ENCODE measurements around the gene UBE2J2. TPM values are rescaled to one million over a fixed set of nuclear protein-coding genes. Genes with fewer than 3 reads are reported as not detected.
"Not testable (repeated sequence)": the region's sequence is repeated elsewhere in the genome, so short reads cannot be mapped to it uniquely, and the experiment has no call there.

UBE2J2 gene
- total and polyA plus RNA-seq, 9 donors = 29.6 to 48.3 (median 41.3) TPM

DNA sequence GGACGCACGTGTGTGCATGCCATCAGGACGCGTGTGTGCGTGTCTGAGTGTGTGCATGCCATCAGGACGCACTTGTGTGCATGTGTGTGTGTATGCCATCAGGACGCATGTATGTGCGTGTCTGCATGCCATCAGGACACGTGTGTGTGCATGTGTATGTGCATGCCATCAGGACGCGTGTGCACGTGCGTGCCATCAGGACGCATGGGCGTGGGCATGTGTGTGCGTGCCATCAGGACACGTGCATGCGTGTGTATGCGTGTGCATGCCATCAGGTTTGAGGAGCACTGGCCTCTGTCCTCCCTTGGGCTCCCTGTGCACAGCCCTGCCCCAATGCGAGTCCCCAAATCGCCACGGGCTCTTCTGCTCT lies 14.6 kb downstream of the UBE2J2 start:
- WGBS (ENCODE audit: insufficient coverage) = 94% methylated on average over 22 of the region's 22 CpGs
- no peak for DNase-seq
- no peak overlapping the region for H3K27ac ChIP-seq (ENCODE audit: low read length)
- no peaks in the 10 kb centered on the region for H3K9me3 ChIP-seq (replicated peaks; ENCODE audit: control insufficient read depth, low read depth, low read length)
- H3K27me3 ChIP-seq (ENCODE audit: control insufficient read depth, insufficient read depth, low read length) = no peaks in the 10 kb centered on the region
- peaks cover 79% of the 10 kb centered on the region for H3K36me3 ChIP-seq (ENCODE audit: control insufficient read depth, insufficient read depth, low read length)
- H3K4me3 ChIP-seq (ENCODE audit: low read length) = no peak overlapping the region
- H3K4me1 ChIP-seq (ENCODE audit: control insufficient read depth, insufficient read depth, low read length) = no peaks in the 10 kb centered on the region

- H3K27me3 ChIP-seq (ENCODE audit: control insufficient read depth, insufficient read depth, low read length) = no peaks in the 10 kb centered on the region
- H3K27ac ChIP-seq (ENCODE audit: low read length) = no peak overlapping the region
- no peak overlapping the region for H3K4me3 ChIP-seq (ENCODE audit: low read length)
- WGBS (ENCODE audit: insufficient coverage) = 88% methylated on average over 22 of the region's 31 CpGs
- no peak for DNase-seq
- H3K4me1 ChIP-seq (ENCODE audit: control insufficient read depth, insufficient read depth, low read length) = no peaks in the 10 kb centered on the region
- peaks cover 77% of the 10 kb centered on the region for H3K36me3 ChIP-seq (ENCODE audit: control insufficient read depth, insufficient read depth, low read length)
- H3K9me3 ChIP-seq (replicated peaks; ENCODE audit: control insufficient read depth, low read depth, low read length) = no peaks in the 10 kb centered on the region
Observed at GRCh38 chr1:1256956-1257871, 16.4 kb downstream of the UBE2J2 start.

DNA sequence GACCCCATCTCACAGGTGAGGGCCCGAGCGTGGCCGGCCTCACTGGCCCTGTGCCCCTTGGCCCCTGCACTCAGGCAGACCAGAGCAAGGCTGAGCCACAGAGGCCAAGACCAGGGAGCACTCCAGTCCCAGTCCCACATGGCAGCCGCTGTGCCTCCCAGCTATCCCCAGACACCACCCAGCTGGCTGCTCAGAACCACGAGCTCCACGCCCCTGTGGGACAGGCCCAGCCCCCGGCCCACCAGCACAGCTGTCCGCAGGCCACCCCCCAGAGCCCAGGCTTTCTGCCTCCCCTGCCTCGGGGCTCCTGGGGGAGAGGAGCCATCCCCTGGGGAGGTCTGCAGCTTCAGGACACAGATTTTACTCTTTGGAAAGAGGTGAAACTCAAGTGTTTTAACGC lies 18.0 kb downstream of the UBE2J2 start:
- 87% methylated on average over 7 of the region's 10 CpGs for WGBS (ENCODE audit: insufficient coverage)
- peaks cover 70% of the 10 kb centered on the region for H3K36me3 ChIP-seq (ENCODE audit: control insufficient read depth, insufficient read depth, low read length)

DNA sequence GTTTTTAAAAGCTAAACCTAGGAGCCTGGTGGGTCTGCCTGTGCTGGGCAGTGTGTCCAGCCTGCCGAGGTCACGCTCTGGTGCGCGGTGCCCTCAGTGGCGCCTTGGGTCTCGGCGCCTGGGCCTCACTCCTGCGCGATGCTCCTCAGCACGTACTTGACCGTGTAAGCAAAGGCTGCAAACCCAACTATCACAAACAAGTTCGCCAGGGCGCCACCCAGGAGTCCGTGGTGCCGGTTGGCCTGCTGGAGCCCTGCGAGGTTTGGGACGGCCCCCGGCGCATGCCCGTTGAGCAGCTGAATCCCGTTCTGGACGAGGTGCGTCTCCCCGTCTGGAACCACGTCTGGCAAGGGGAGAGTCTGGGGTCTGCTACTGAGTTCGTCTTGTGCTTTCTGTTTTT lies 18.6 kb downstream of the UBE2J2 start:
- Histone ChIP-seq H3K36me3 (ENCODE audit: control insufficient read depth, insufficient read depth, low read length) (peaks cover 65% of the 10 kb centered on the region), H3K4me3 (ENCODE audit: low read length) (no peak overlapping the region), H3K27ac (ENCODE audit: low read length) (no peak overlapping the region), H3K27me3 (ENCODE audit: control insufficient read depth, insufficient read depth, low read length) (no peaks in the 10 kb centered on the region), H3K9me3 (replicated peaks; ENCODE audit: control insufficient read depth, low read depth, low read length) (no peaks in the 10 kb centered on the region), H3K4me1 (ENCODE audit: control insufficient read depth, insufficient read depth, low read length) (no peaks in the 10 kb centered on the region)
- WGBS (ENCODE audit: insufficient coverage) = 94% methylated on average over 26 of the region's 26 CpGs
- no peak for DNase-seq

More for the DNA sequence above, 18.0 kb downstream of the UBE2J2 start:
- DNase-seq = no peak
- no peaks in the 10 kb centered on the region for H3K4me1 ChIP-seq (ENCODE audit: control insufficient read depth, insufficient read depth, low read length)
- H3K9me3 ChIP-seq (replicated peaks; ENCODE audit: control insufficient read depth, low read depth, low read length) = no peaks in the 10 kb centered on the region
- no peak overlapping the region for H3K27ac ChIP-seq (ENCODE audit: low read length)
- H3K4me3 ChIP-seq (ENCODE audit: low read length) = no peak overlapping the region
- H3K27me3 ChIP-seq (ENCODE audit: control insufficient read depth, insufficient read depth, low read length) = no peaks in the 10 kb centered on the region

GRCh38 chr1:1254667-1254998 lies 19.0 kb downstream of the UBE2J2 start:
- no peak overlapping the region for H3K4me3 ChIP-seq (ENCODE audit: low read length)
- no peaks in the 10 kb centered on the region for H3K4me1 ChIP-seq (ENCODE audit: control insufficient read depth, insufficient read depth, low read length)
- H3K27ac ChIP-seq (ENCODE audit: low read length) = no peak overlapping the region
- no peaks in the 10 kb centered on the region for H3K27me3 ChIP-seq (ENCODE audit: control insufficient read depth, insufficient read depth, low read length)
- no peak for DNase-seq
- H3K9me3 ChIP-seq (replicated peaks; ENCODE audit: control insufficient read depth, low read depth, low read length) = no peaks in the 10 kb centered on the region
- peaks cover 61% of the 10 kb centered on the region for H3K36me3 ChIP-seq (ENCODE audit: control insufficient read depth, insufficient read depth, low read length)
- WGBS (ENCODE audit: insufficient coverage) = 86% methylated on average over 20 of the region's 21 CpGs

DNA sequence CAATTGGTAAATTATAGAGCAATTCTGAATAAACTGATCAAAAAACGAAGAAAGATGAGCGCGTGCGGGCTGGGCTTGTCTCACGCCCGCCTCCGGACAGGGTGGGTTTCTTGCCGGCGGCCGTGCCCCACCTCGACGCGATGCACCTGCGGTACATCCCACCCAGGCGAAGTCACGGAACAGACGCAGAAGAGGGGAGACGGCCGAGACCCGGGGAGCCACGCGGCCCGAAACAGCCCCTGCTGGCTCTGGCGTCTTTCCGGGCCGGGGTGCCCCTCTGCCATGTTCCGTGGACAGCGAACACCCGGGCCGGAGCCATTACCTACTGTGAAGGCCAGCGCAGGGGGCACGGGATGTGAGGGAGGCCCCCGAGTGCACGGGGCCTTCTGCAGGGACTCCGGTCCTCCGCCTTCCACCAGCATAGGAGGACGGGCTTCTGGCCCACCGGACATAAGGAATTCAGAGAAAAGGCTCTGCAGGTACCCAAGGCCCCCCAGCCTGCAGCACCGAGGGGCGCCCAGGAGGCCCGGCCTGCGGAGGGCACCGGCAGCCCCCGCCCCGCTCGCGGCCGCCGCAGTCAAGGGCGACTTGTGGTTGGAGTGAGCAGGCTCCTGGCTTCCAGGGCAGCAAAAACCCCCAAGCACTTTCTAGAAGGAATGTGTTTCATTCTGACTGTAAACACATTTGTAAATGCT lies 19.5 kb downstream of the UBE2J2 start:
- H3K36me3 ChIP-seq (ENCODE audit: control insufficient read depth, insufficient read depth, low read length) = peaks cover 57% of the 10 kb centered on the region
- no peaks in the 10 kb centered on the region for H3K4me1 ChIP-seq (ENCODE audit: control insufficient read depth, insufficient read depth, low read length)
- 93% methylated on average over 47 of the region's 50 CpGs for WGBS (ENCODE audit: insufficient coverage)
- no peaks in the 10 kb centered on the region for H3K9me3 ChIP-seq (replicated peaks; ENCODE audit: control insufficient read depth, low read depth, low read length)
- no peak for DNase-seq
- H3K27ac ChIP-seq (ENCODE audit: low read length) = no peak overlapping the region
- H3K4me3 ChIP-seq (ENCODE audit: low read length) = no peak overlapping the region
- H3K27me3 ChIP-seq (ENCODE audit: control insufficient read depth, insufficient read depth, low read length) = no peaks in the 10 kb centered on the region

DNA sequence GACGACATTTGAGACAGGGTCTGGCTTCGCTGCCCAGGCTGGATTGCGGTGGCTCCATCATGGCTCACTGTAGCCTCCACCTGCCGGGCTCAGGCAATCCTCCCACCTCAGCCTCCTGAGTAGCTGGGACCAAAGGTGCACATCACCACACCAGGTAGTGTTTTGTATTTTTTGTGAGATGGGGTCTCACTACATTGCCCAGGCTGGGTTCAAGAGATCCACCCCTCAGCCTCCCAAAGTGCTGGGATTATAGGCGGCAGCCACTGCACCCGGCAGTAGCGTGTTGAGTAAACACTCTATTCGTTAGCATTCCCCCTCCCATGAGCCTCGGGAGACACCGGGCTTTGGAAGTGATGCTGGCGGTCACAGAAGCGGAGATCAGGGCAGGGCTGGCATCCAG lies 20.3 kb downstream of the UBE2J2 start:
- no peak for DNase-seq
- whole genome bisulfite sequencing (ENCODE audit: insufficient coverage) = 90% methylated on average over 11 of the region's 12 CpGs
- Histone ChIP-seq H3K4me3 (ENCODE audit: low read length) (no peak overlapping the region), H3K27ac (ENCODE audit: low read length) (no peak overlapping the region), H3K36me3 (ENCODE audit: control insufficient read depth, insufficient read depth, low read length) (peaks cover 51% of the 10 kb centered on the region), H3K9me3 (replicated peaks; ENCODE audit: control insufficient read depth, low read depth, low read length) (no peaks in the 10 kb centered on the region), H3K27me3 (ENCODE audit: control insufficient read depth, insufficient read depth, low read length) (no peaks in the 10 kb centered on the region), H3K4me1 (ENCODE audit: control insufficient read depth, insufficient read depth, low read length) (no peaks in the 10 kb centered on the region)

DNA sequence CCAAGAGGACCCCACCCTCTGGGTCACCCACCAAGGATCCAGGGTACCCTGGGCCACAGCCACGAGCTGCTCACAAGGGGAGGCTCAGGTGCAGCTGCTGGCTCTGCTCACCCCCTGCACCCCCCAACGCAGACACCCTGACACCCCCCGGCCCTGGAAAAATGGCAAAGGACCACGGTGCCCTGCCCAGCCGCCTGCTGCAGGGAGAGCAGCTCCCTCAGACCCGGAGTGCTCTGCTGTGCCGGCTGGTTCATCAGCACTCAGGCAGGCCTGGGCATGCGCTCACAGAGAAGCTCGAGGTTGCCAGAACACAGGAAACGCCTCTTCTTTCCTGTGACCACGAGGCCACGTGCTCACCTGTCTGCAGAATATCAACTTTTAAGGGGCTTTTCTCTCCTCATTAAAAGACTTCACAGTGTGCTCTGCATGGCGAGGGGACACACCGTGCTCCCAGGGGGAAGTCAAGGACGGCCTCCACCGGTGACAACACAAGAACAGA lies 22.8 kb downstream of the UBE2J2 start:
- Histone ChIP-seq H3K36me3 (ENCODE audit: control insufficient read depth, insufficient read depth, low read length) (peaks cover 36% of the 10 kb centered on the region), H3K9me3 (replicated peaks; ENCODE audit: control insufficient read depth, low read depth, low read length) (no peaks in the 10 kb centered on the region), H3K4me1 (ENCODE audit: control insufficient read depth, insufficient read depth, low read length) (peaks cover 11% of the 10 kb centered on the region), H3K27me3 (ENCODE audit: control insufficient read depth, insufficient read depth, low read length) (peaks cover 20% of the 10 kb centered on the region), H3K4me3 (ENCODE audit: low read length) (no peak overlapping the region), H3K27ac (ENCODE audit: low read length) (no peak overlapping the region)
- DNase-seq = no peak
- 69% methylated on average over 16 of the region's 16 CpGs for WGBS (ENCODE audit: insufficient coverage)

DNA sequence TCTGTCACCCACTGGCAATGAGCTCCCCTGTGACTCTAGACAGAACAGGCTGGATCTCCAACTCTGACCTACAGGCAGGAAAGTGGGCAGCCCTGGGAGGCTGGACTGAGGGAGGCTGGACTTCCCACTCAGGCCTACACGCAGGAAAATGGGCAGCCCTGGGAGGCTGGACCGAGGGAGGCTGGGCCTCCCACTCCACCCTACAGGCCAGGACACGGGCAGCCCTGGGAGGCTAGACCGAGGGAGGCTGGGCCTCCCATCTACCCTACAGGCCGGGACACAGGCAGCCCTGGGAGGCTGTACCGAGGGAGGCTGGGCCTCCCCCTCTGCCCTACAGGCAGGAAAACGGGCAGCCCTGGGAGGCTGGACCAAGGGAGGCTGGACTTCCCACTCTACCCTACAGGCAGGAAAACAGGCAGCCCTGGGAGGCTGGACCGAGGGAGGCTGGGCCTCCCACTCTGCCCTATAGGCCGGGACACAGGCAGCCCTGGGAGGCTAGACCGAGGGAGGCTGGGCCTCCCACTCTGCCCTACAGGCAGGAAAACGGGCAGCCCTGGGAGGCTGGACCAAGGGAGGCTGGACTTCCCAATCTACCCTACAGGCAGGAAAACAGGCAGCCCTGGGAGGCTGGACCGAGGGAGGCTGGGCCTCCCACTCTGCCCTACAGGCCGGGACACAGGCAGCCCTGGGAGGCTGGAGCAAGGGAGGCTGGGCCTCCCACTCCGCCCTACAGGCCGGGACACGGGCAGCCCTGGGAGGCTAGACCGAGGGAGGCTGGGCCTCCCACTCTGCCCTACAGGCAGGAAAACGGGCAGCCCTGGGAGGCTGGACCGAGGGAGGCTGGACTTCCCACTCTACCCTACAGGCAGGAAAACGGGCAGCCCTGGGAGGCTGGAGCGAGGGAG lies 25.4 kb downstream of the UBE2J2 start:
- DNase-seq = not testable (repeated sequence)
- H3K27me3 ChIP-seq (ENCODE audit: control insufficient read depth, insufficient read depth, low read length) = peaks cover 33% of the 10 kb centered on the region
- WGBS (ENCODE audit: insufficient coverage) = 92% methylated on average over 9 of the region's 21 CpGs

More for the DNA sequence above, 25.4 kb downstream of the UBE2J2 start:
- H3K27ac ChIP-seq (ENCODE audit: low read length); H3K9me3 ChIP-seq (replicated peaks; ENCODE audit: control insufficient read depth, low read depth, low read length); H3K4me3 ChIP-seq (ENCODE audit: low read length): not testable (repeated sequence)
- Histone ChIP-seq H3K36me3 (ENCODE audit: control insufficient read depth, insufficient read depth, low read length) (peaks cover 12% of the 10 kb centered on the region), H3K4me1 (ENCODE audit: control insufficient read depth, insufficient read depth, low read length) (peaks cover 20% of the 10 kb centered on the region)

Data from muscle of leg (tissue), 11 donors.